VCaP (cell line): ENCODE data around the gene FHL1.
"Not testable (repeated sequence)": the region's sequence is repeated elsewhere in the genome, so short reads cannot be mapped to it uniquely, and the experiment has no call there.

Source experiments
- H3K27ac ChIP-seq: fragments of 450-650 bp; 2 replicates; pipeline ENCODE4 v1.5.1; 2017
- CTCF ChIP-seq: fragments of 450-650 bp; conservative IDR thresholded peaks from 2 replicates; pipeline ENCODE4 v1.5.1; 2017; ENCODE audit warnings: mild to moderate bottlenecking, moderate library complexity

FHL1 gene

GRCh38 chrX:136147315-136147901 is at the start of gene FHL1:
Gene FHL1 (plus strand): TSS chrX:136147533.
- peak within 1 kb of the TSS; percentile 44; the same call in 1 of the 2 replicates for H3K27ac ChIP-seq
- TF ChIP-seq CTCF = no peak

- no peak for TF ChIP-seq CTCF
Observed at GRCh38 chrX:136097871-136098805, 49.2 kb upstream of the FHL1 start.

GRCh38 chrX:136104936-136105335 is 42.4 kb upstream of the FHL1 start:
- no peak overlapping the region for H3K27ac ChIP-seq

More at GRCh38 chrX:136097871-136098805, 49.2 kb upstream of the FHL1 start:
- H3K27ac ChIP-seq = no peak overlapping the region

GRCh38 chrX:136106920-136107528 is 40.3 kb upstream of the FHL1 start:
- TF ChIP-seq CTCF = no peak
- no peak overlapping the region for H3K27ac ChIP-seq

More at GRCh38 chrX:136104936-136105335, 42.4 kb upstream of the FHL1 start:
- no peak for TF ChIP-seq CTCF

GRCh38 chrX:136108905-136109304 is 38.4 kb upstream of the FHL1 start:
- not testable (repeated sequence) for H3K27ac ChIP-seq

- no peak for TF ChIP-seq CTCF
- H3K27ac ChIP-seq = no peak overlapping the region
Observed at GRCh38 chrX:136112286-136112685, 35.0 kb upstream of the FHL1 start.

- H3K27ac ChIP-seq = no peak overlapping the region
- no peak for TF ChIP-seq CTCF
Observed at GRCh38 chrX:136112778-136113177, 34.6 kb upstream of the FHL1 start.
